NCI-H446 (cell line): Measurements from ENCODE around the gene PPP6R3.

Source experiments
- DNase-seq, 2 experiments: peaks; one replicate each; lab custom pipeline; 2025; lab: John Stamatoyannopoulos, UW

Gene PPP6R3

GRCh38 chr11:68495220-68495729 lies 34.7 kb downstream of the PPP6R3 start:
- DNase-seq = no peak

DNA sequence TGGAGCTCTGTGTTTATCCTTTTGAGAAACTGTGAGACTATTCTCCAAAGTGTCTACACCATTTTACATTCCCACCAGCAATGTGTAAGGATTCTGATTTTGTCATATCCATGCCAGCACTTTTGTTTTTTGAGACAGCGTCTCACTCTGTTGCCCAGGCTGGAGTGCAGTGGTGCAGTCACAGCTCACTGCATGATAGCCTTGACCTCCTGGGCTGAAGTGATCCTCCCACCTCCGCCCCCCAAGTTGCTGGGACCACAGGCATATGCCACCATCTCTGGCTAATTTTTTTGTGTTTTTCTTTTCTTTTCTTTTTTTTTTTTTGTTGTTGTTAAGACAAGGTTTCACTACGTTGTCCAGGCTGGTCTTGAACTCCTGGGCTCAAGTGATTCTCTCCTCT lies 35.3 kb downstream of the PPP6R3 start:
- DNase-seq = no peak

GRCh38 chr11:68497761-68498160 lies 37.2 kb downstream of the PPP6R3 start:
- no peak for DNase-seq

- DNase-seq = no peak
Measured at GRCh38 chr11:68498321-68498720, 37.8 kb downstream of the PPP6R3 start.

GRCh38 chr11:68498903-68499883 lies 38.6 kb downstream of the PPP6R3 start:
- DNase-seq = no peak

DNA sequence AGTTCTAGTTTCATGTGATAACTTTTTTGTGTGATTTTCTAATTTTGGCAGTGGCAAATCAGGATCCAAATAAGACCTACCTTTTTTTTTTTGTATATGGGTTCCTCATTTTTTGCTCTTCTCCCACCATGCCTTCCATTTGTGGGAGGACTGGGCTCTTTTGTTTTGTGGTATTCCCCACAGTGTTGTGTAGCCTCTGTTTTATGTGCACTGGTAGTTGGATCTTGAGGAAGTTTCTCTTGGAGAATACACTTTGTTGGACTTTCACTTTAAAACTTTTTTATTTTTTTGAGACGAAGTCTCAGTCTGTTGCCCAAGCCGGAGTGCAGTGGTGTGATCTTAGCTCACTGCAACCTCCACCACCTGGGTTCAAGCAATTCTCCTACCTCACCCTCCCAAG lies 39.7 kb downstream of the PPP6R3 start:
- no peak for DNase-seq

- no peak for DNase-seq
Measured at GRCh38 chr11:68501813-68502212, 41.3 kb downstream of the PPP6R3 start.

- DNase-seq = no peak
Measured at GRCh38 chr11:68503251-68503687, 42.7 kb downstream of the PPP6R3 start.

- DNase-seq = no peak
Measured at GRCh38 chr11:68503792-68504191, 43.2 kb downstream of the PPP6R3 start.

DNA sequence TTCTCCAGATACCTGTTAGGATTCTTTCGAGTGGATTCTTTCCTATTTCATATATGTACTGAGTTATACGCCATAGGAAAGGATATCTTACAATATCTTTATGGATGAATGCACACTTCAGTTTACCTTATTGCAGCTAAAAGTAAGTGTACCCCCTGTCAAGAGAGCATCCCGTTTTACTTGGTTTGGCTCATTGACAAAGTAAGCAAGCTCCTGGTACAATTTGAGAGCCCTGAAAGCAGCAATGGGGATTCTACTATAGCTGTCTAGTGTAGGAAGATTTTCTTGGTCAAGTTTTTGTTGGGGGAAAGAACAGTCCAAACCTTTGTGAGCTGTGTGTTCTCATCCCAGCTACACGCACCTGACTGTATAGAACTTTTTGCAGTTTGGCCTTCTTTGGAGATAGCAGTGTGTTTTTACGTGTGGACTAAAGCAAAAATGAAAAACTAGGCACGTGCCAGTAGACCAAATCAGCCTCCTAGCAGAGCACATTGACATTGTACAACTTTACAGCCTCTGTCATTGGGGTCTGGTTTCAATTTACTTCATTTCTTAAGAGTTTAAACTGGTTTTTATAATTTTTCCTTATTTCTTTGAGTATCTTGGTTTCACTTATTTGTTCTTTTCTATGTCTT lies 44.0 kb downstream of the PPP6R3 start:
- DNase-seq = no peak

- no peak for DNase-seq
Measured at GRCh38 chr11:68505596-68505995, 45.0 kb downstream of the PPP6R3 start.

DNA sequence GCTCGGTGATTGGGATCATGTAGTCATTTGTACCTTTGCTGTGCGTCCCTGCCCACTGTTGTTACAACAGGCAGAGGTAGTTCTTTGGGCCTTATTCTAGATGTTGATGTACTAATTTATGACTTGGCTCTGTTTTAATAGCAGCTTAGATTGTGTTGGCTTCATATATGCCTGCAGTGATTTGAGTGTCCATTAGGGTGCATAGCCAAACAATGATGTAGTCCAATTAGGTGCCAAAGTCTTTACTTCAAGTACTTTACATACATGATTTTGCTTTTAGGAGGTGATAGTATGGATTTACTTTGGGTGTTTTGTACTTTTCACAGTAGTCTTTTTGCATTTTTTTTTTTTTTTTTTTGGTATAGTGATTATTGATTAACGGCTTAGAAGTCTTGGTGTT lies 46.4 kb downstream of the PPP6R3 start:
- DNase-seq = no peak

GRCh38 chr11:68508425-68508824 lies 47.9 kb downstream of the PPP6R3 start:
- DNase-seq = no peak

GRCh38 chr11:68509066-68509465 lies 48.5 kb downstream of the PPP6R3 start:
- DNase-seq = no peak

GRCh38 chr11:68513930-68514487 lies 53.5 kb downstream of the PPP6R3 start:
- no peak for DNase-seq

DNA sequence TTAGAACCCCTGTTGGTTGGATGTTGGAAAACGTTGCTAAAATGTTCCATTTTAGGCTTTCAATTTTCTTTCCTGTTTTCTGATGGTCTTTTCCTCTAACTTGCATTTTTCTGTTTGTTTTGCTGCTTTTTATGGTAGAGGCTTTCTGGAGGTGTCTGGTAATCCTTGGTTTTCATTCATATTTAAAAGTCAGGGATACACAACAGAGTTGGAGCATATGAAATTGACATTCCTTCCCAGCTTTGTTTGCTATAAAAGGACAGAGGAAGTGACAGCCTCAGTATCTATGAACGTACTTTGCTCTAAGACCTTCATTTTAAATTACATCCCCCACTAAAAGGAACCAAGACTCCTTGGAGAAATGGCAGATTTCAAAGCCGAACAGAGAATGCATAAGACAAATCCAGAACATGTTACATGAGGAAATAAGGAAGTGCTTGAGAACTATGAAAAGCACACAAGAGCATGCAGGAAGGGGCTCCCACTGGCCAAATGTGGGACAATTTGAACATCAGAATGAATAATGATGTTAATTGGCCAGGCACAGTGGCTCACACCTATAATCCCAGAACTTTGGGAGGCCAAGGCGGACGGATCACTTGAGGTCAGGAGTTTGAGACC lies 56.7 kb downstream of the PPP6R3 start:
- no peak for DNase-seq

DNA sequence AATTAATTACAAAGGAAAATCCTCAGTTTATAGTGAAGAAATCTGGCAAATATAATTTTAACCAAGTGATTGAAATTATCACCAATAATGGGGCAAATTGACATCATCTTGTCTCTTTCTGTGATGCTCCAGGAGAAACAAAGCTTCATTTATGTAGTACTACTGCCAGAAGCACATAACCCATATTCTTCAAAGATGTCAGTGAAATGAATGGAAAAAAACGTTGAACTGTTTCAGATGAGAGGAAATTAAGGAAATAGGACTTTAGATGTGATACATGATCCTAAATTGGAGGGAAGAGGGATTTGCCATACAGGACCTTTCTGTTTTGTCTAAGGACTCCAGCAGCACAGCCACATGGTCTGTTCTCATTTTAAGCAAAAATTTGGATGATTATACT lies 57.6 kb downstream of the PPP6R3 start:
- no peak for DNase-seq

DNA sequence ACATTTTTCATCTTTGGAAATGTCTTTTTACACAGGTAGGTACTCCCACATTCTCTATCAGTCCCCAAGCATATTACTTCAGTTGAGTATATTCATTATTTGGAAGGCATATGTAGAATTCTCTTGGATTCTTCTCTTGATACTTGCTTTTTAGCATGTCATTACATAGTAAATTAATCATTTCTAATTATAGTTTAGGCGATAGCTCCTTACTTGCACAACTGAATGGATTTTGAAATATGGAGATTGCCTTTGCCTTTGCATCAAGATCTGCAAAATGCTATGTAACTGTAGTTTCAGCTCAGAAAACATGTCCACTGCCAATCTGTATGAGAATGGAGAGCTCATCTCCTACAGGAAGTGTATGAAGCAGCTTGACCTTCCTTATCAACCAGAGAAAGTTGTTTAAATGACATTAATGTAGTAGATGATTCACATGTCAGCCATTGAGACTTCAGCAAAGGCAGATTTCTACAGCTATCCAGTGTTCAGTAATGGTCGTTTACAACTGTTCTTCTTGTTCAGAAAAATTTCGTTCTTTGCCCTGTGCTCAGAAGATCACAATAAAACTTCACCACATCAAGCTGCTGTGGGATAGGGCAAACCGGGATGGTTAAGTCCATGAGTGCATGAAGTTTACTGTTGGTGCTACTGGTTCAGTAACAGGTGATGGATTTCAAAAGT lies 61.6 kb downstream of the PPP6R3 start:
- DNase-seq = no peak

DNA sequence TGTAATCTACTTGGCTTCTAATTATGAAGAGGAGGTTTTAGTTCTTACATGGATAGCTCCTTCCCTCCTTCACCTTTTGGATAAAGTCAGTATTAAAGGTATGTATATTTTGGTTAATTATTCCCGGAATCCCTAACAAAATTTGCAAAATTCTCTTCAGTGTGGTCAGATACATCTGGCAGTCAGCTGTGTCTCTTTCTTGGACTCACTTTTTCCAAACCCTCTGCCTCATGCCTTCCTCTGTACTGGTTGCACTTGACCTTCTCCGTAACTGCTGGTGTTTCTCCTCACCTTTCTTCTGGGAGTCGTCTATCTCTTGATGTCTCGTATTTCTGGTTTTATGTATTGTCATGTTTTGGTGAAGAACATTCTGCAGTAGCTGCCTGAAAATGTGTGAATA lies 62.5 kb downstream of the PPP6R3 start:
- no peak for DNase-seq

GRCh38 chr11:68523743-68524142 lies 63.2 kb downstream of the PPP6R3 start:
- DNase-seq = no peak

DNA sequence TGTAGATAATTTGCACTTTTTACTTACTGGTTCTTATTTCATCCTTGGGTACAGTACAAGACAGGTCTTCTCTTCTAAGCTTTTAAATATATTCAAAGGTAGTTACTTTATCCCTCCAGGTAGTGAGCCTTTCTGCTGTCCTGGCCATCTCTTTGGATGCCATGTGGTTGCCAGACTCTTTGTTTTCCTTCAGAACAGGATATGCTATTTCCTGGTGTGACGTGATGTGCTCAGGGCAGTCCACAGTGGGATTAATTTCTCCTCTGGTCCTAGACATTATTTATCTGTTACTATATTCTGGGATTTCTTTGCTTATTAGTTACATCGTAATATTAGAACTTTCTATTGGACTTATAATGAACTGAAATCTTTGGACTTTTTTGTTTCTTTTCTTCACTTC lies 63.7 kb downstream of the PPP6R3 start:
- no peak for DNase-seq

GRCh38 chr11:68524681-68525080 lies 64.1 kb downstream of the PPP6R3 start:
- DNase-seq = no peak
